ENCODE data around the gene FGFR3. TPM values are rescaled to one million over a fixed set of nuclear protein-coding genes. Genes with fewer than 3 reads are reported as not detected.

Gene FGFR3
- total RNA-seq, 3 donors from 2014 or later = 25.5 to 79.1 (median 31.2) TPM

DNA sequence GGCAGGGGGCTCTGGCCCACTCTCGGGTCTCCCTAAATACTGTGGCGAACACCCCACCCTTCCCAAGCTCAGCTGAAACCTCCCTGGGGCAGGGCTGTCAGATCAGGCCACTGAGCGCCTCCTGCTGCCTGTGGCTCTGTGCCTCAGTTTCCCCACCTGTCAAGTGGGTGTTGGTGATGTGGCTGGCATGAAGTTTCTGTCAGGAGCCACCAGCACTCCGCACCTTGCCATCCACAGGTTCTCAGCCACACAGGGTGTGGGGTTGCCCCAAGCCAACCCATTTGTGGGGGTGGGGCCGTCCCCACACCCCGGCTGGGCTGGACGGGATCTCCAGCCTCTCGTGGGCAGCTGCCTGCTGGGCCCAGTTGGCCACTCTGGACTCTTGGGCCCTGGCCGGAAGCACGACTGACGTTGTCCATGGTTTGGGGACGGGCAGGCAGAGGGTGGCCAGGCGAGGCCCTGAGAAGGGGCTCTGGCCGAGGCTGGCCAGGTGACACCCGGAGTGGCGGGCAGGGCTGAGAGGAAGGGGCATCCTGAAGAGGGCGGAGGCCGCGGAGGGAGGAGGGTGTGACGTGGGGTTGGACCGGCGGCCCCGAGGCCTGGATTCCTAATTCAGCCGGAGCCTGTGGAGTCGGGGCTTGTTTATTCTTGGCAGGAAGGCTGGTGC is 5.5 kb upstream of the FGFR3 start:
- no peaks in the 10 kb centered on the region for H3K9me3 ChIP-seq
- intact Hi-C loops (cut with DNase I, micrococcal nuclease) = no loop called here
- TF ChIP-seq, protein P1, sequence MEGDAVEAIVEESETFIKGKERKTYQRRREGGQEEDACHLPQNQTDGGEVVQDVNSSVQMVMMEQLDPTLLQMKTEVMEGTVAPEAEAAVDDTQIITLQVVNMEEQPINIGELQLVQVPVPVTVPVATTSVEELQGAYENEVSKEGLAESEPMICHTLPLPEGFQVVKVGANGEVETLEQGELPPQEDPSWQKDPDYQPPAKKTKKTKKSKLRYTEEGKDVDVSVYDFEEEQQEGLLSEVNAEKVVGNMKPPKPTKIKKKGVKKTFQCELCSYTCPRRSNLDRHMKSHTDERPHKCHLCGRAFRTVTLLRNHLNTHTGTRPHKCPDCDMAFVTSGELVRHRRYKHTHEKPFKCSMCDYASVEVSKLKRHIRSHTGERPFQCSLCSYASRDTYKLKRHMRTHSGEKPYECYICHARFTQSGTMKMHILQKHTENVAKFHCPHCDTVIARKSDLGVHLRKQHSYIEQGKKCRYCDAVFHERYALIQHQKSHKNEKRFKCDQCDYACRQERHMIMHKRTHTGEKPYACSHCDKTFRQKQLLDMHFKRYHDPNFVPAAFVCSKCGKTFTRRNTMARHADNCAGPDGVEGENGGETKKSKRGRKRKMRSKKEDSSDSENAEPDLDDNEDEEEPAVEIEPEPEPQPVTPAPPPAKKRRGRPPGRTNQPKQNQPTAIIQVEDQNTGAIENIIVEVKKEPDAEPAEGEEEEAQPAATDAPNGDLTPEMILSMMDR (IDR thresholded peaks at IDR 0.05) = no peak
- DNase-seq = no peak
- peaks cover 4% of the 10 kb centered on the region for H3K4me1 ChIP-seq (ENCODE audit: low read depth)
- no peak for ATAC-seq
- H3K4me3 ChIP-seq = no peak overlapping the region
- H3K36me3 ChIP-seq (ENCODE audit: low read depth) = no peaks in the 10 kb centered on the region

DNA sequence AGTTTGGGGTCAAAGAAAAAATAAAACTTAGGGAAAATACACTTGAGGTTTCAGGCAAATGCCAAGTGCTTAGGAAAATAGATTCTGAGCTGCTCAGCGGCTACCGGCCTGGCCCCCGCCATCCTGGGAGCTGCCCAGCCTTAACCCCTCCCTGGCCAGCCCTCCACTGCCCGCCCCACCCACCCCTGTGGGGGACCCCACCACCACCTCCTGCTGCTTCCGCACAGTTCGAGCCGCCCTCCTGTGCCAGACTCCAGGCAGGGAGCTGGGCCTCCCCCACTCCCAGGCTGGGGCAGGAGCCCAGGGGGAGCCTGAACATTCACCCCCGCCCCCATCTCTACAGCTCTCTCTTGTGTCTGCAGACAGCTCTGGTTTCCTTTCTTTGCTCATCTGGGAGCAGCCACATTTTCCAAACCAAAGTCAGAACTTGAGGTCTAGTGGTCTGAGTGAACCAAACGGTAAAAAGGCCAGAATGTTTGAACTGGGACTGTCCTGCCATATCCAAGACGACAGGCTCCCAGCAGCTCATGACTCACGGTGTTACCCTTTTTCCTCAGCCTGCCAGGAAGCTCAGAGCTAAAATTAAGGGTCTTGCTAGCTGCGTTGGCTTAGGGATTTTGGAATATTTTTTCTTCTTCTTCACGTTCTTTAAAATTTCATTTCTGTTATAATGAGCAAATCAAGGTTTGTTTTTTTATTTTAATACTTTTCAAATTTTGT is 4.7 kb upstream of the FGFR3 start:
- Histone ChIP-seq H3K4me3 (no peak overlapping the region), H3K36me3 (ENCODE audit: low read depth) (no peaks in the 10 kb centered on the region), H3K9me3 (no peaks in the 10 kb centered on the region), H3K4me1 (ENCODE audit: low read depth) (peaks cover 6% of the 10 kb centered on the region)
- DNase-seq (no peak), ATAC-seq (no peak)
- TF ChIP-seq, protein P1 (IDR thresholded peaks at IDR 0.05) = no peak
- intact Hi-C loops (cut with DNase I, micrococcal nuclease) = no loop called here

DNA sequence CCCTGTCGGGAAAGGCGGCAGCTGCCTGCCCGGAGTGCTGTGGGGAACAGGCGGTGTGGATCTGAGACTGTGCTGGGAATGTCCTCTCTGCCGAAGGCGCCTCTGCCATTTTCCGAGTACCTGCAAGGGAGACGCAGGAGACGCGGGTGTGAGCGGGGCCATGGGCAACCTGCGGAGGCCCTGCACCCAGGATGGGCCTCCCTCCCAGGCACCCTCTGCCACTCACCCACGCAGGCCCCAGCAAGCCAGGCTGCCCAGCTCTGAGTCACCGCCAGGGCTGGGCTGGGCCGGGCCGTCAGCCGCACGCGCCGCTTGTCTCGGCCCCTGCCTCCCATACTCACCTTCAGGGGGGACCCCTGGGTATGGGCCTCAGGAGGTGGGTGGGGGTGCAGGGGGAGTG is 3.5 kb upstream of the FGFR3 start:
- Histone ChIP-seq H3K4me1 (ENCODE audit: low read depth) (peaks cover 6% of the 10 kb centered on the region), H3K9me3 (no peaks in the 10 kb centered on the region), H3K4me3 (no peak overlapping the region), H3K36me3 (ENCODE audit: low read depth) (no peaks in the 10 kb centered on the region)
- TF ChIP-seq, protein P1 (IDR thresholded peaks at IDR 0.05) = no peak
- ATAC-seq = no peak
- intact Hi-C loops (cut with DNase I, micrococcal nuclease) = no loop called here
- DNase-seq = no peak

DNA sequence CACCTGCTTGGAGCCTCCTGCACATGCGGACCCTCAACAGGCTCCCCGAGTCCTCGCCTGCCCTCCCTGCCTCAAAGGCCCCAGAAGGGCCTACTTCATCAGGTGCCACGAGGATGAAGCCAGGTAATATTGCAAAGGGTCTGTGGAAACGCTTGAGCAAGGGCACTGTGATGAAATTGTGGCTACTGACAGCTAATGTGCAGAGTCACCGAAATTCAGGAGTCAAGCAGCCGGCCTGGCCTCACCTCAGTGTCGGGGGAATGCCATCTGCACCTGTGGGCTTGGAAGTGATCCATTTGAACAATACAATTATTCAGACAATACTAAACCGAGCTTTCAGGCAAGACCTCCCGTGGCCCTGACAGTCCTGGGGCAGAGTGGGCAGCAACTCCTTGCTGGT is 3.1 kb upstream of the FGFR3 start:
- Histone ChIP-seq H3K9me3 (no peaks in the 10 kb centered on the region), H3K4me1 (ENCODE audit: low read depth) (peaks cover 6% of the 10 kb centered on the region), H3K4me3 (no peak overlapping the region), H3K36me3 (ENCODE audit: low read depth) (no peaks in the 10 kb centered on the region)
- ATAC-seq = no peak
- intact Hi-C loops (cut with DNase I, micrococcal nuclease) = no loop called here
- TF ChIP-seq, protein P1 (IDR thresholded peaks at IDR 0.05) = no peak
- no peak for DNase-seq

DNA sequence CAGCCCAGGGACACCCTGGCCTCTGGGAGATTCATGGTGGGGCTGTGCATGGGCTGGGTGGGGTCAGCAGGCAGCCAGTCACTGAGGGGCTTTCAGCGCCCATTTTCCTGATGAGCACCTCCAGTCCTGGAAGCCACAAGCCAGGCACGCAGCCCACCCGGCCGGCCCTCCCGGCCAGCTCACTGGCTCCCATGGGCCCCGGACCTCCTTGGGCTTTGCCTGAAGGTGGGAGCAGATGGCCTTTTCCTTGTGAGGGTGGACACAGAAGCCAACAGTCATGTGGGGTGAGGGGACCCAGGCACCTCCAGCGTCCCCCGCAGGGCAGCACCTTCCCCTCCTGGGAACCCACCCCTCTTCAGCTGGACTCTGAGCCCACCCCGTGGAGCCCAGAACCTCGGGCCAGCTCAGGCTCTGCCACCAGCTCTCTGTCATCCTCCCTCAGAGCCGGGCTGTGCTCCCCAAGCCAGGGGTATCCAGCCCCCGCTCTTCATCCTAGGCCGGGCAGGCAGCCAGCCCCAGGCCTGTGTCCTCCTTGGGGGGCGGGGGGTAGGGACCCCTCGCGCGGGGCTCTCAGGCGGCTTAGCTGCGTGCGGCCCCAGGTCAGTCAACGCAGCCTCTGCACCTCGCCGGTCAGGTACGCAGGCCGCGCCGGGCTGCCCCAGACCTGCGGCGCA is 798 bp upstream of the FGFR3 start:
- no peak for DNase-seq
- H3K9me3 ChIP-seq = no peaks in the 10 kb centered on the region
- intact Hi-C loops (cut with DNase I, micrococcal nuclease) = no loop called here
- H3K36me3 ChIP-seq (ENCODE audit: low read depth) = no peaks in the 10 kb centered on the region
- TF ChIP-seq, protein P1 (IDR thresholded peaks at IDR 0.05) = no peak
- H3K4me1 ChIP-seq (ENCODE audit: low read depth) = peaks cover 21% of the 10 kb centered on the region
- H3K4me3 ChIP-seq = no peak overlapping the region
- peak; percentile 27 for ATAC-seq

All from mucosa of descending colon (tissue), 3 donors.